ENCODE measurements around the gene ASNSD1. TPM values are rescaled to one million over a fixed set of nuclear protein-coding genes. Genes with fewer than 3 reads are reported as not detected.

ASNSD1 gene
- total and polyA plus RNA-seq, 2 experiments from 2014 or later: 38.4 to 49.7 TPM

- TF ChIP-seq CTCF (conservative IDR thresholded peaks at IDR 0.05; ENCODE audit: low read depth in 2 of 2) (peak; percentile 50 to 74), ZNF114 (CRISPR knock-in tag; IDR thresholded peaks at IDR 0.05) (no peak), ZNF331 (CRISPR knock-in tag; IDR thresholded peaks at IDR 0.05; ENCODE audit: low read depth) (no peak), EZH2 (IDR thresholded peaks at IDR 0.05; ENCODE audit: low read depth, unreplicated experiment) (no peak), EZH2phosphoT487 (IDR thresholded peaks at IDR 0.05; ENCODE audit: unreplicated experiment) (no peak), ETS1 (IDR thresholded peaks at IDR 0.05) (no peak), CREB1 (CRISPR knock-in tag; IDR thresholded peaks at IDR 0.05; ENCODE audit: low read depth) (peak; percentile 69), ZNF462 (CRISPR knock-in tag; IDR thresholded peaks at IDR 0.05) (no peak), REST (IDR thresholded peaks at IDR 0.05; ENCODE audit: unreplicated experiment) (no peak), NANOG (IDR thresholded peaks at IDR 0.05; ENCODE audit: borderline replicate concordance) (no peak)
- H4K20me1 ChIP-seq (replicated peaks; ENCODE audit: insufficient read depth): no peaks in the 10 kb centered on the region
- peak overlapping the region; percentile 75 for H3K4me3 Mint-ChIP-seq
- H3K4me1 ChIP-seq (ENCODE audit: insufficient read depth): no peaks in the 10 kb centered on the region
- H3K27me3 Mint-ChIP-seq (ENCODE audit: insufficient read depth, low read depth, poor library complexity): no peaks in the 10 kb centered on the region
- H3K9me3 Mint-ChIP-seq: no peaks in the 10 kb centered on the region
- peak; percentile 81 for DNase-seq (ENCODE audit: low spot score)
- H3K27ac Mint-ChIP-seq: peak overlapping the region; percentile 84
- no peaks in the 10 kb centered on the region for H3K27me3 ChIP-seq (ENCODE audit: insufficient read depth)
- no peak overlapping the region for H3K27ac ChIP-seq (ENCODE audit: low read depth)
- H3F3A ChIP-seq (replicated peaks; ENCODE audit: low read depth): no peaks in the 10 kb centered on the region
- H3K36me3 ChIP-seq (ENCODE audit: insufficient read depth): no peaks in the 10 kb centered on the region
- H3K9me2 ChIP-seq (ENCODE audit: insufficient read depth): no peaks in the 10 kb centered on the region
- H3K36me3 Mint-ChIP-seq (ENCODE audit: low read depth): no peaks in the 10 kb centered on the region
- H2AFZ ChIP-seq: peak overlapping the region; percentile 24; the same call in 1 of the 2 replicates
- peak overlapping the region; percentile 38 for H3K4me3 ChIP-seq
- H3K79me2 ChIP-seq (replicated peaks; ENCODE audit: insufficient read depth): no peaks in the 10 kb centered on the region
- peak; percentile 100 for ATAC-seq
- peaks cover 3% of the 10 kb centered on the region; the same call in 2 of the 3 replicates for H3K4me1 Mint-ChIP-seq
- H3K4me2 ChIP-seq: peak overlapping the region; percentile 22; the same call in 1 of the 2 replicates
Measured at GRCh38 chr2:189698020-189698887, 37.0 kb downstream of the ASNSD1 start.

Data from GM23338 (cell line).